NCI-H1092 (cell line): ENCODE results near the gene PSAPL1.

Source experiments
- DNase-seq: peaks from one replicate; lab custom pipeline; 2025; lab: John Stamatoyannopoulos, UW

The PSAPL1 gene

GRCh38 chr4:7396186-7396910 lies 38.4 kb downstream of the PSAPL1 start:
- no peak for DNase-seq

- no peak for DNase-seq
Measured at GRCh38 chr4:7395645-7396044, 39.1 kb downstream of the PSAPL1 start.

GRCh38 chr4:7394681-7395451 lies 39.9 kb downstream of the PSAPL1 start:
- no peak for DNase-seq

GRCh38 chr4:7393601-7394575 lies 40.8 kb downstream of the PSAPL1 start:
- no peak for DNase-seq

GRCh38 chr4:7392438-7393421 lies 42.0 kb downstream of the PSAPL1 start:
- no peak for DNase-seq

- no peak for DNase-seq
Measured at GRCh38 chr4:7391637-7392437, 42.9 kb downstream of the PSAPL1 start.

GRCh38 chr4:7390906-7391636 lies 43.7 kb downstream of the PSAPL1 start:
- DNase-seq, result no peak

- DNase-seq, result no peak
Measured at GRCh38 chr4:7390336-7390735, 44.4 kb downstream of the PSAPL1 start.

GRCh38 chr4:7389719-7390118 lies 45.0 kb downstream of the PSAPL1 start:
- no peak for DNase-seq

- DNase-seq, result no peak
Measured at GRCh38 chr4:7389101-7389701, 45.5 kb downstream of the PSAPL1 start.

GRCh38 chr4:7388627-7389026 lies 46.1 kb downstream of the PSAPL1 start:
- DNase-seq, result no peak

GRCh38 chr4:7387925-7388324 lies 46.8 kb downstream of the PSAPL1 start:
- no peak for DNase-seq

- DNase-seq, result no peak
Measured at GRCh38 chr4:7384929-7385890, 49.5 kb downstream of the PSAPL1 start.

GRCh38 chr4:7384003-7384928 lies 50.5 kb downstream of the PSAPL1 start:
- DNase-seq, result no peak

GRCh38 chr4:7383266-7383665 lies 51.5 kb downstream of the PSAPL1 start:
- no peak for DNase-seq

GRCh38 chr4:7382634-7383014 lies 52.1 kb downstream of the PSAPL1 start:
- DNase-seq, result no peak
